K562 (cell line): ENCODE results near the gene ZNF692. TPM values are rescaled to one million over a fixed set of nuclear protein-coding genes. Genes with fewer than 3 reads are reported as not detected.

Experiments
- ATAC-seq: fragments of 200-7000 bp; cut with Tn5 transposase; 3 replicates; pipeline ENCODE4 v1.9.1; 2020; ENCODE audit warnings: moderate library complexity
- BruUV-seq: library from RNA; stranded (reverse); fragments of 400-500 nt; replicated peaks from 2 replicates; lab custom pipeline; 2021; lab: Mats Ljungman, UMichigan
- CTCF ChIA-PET: fragments of 300-600 bp; formaldehyde crosslinking; extraction: SDS; loops from one replicate; lab custom pipeline; 2021; ENCODE audit warnings: low intra/inter-chr PET ratio; lab: Yijun Ruan, JAX
- POLR2A ChIA-PET: fragments of 300-600, 350-650 bp; sonication (Branson Sonifier 250); formaldehyde crosslinking; extraction: SDS; loops from one replicate; lab custom pipeline; 2021; ENCODE audit warnings: antibody characterized with exemption, inconsistent platforms; lab: Yijun Ruan, JAX
- DNase-seq, 4 experiments: peaks; one replicate each; pipeline versions ENCODE4 v3.0.0 to v3.0.0-alpha.2; 2011 to 2018; ENCODE audit warnings: low spot score in 3 of 4, mixed read lengths in 3 of 4; ENCODE audit errors: extremely low read depth in 1 of 4
- FAIRE-seq: peaks from 2 replicates; lab custom pipeline; 2011; peaks lifted over from hg19 to GRCh38; lab: Jason Lieb, UNC
- H2AFZ ChIP-seq: 2 replicates; pipeline ENCODE4 v1.6.0; 2011; ENCODE audit warnings: low read depth, low read length, control low read depth, inconsistent platforms
- H3K27ac ChIP-seq: fragments of 200-600 bp; 3 replicates; pipeline ENCODE4 v1.8.0; 2011; ENCODE audit warnings: low read depth, mild to moderate bottlenecking, control low read depth, inconsistent platforms, low read length, moderate library complexity, mixed read lengths; ENCODE audit errors: extremely low read depth
- H3K27me3 ChIP-seq, 2 experiments: fragments of 300-600 bp in 1 of 2; 2 replicates in 1 of 2; 3 replicates in 1 of 2; pipeline versions ENCODE4 v1.6.0 to v1.8.0; 2011; ENCODE audit warnings: inconsistent platforms in 2 of 2, low read length in 2 of 2, mild to moderate bottlenecking in 1 of 2, mixed read lengths in 1 of 2, moderate library complexity in 1 of 2; ENCODE audit not compliant: control insufficient read depth in 2 of 2, insufficient read depth in 2 of 2
- H3K36me3 ChIP-seq: fragments of 300-600 bp; 3 replicates; pipeline ENCODE4 v1.8.0; 2011; ENCODE audit warnings: mild to moderate bottlenecking, low read length, inconsistent platforms; ENCODE audit not compliant: control insufficient read depth, insufficient read depth
- H3K4me1 ChIP-seq, 2 experiments: fragments of 200-600 bp in 1 of 2; replicated peaks in 1 of 2; 2 replicates in 1 of 2; 3 replicates in 1 of 2; pipeline versions ENCODE4 v1.5.1 to v1.8.0; 2011; ENCODE audit warnings: inconsistent platforms in 2 of 2, low read length in 2 of 2, mild to moderate bottlenecking in 1 of 2, mixed read lengths in 1 of 2, moderate library complexity in 1 of 2; ENCODE audit not compliant: control insufficient read depth in 2 of 2, insufficient read depth in 2 of 2
- H3K4me2 ChIP-seq: 2 replicates; pipeline ENCODE4 v1.6.1; 2011; ENCODE audit warnings: low read length, control low read depth, inconsistent platforms, mixed read lengths; ENCODE audit not compliant: insufficient read depth
- H3K4me3 ChIP-seq: fragments of 200-600 bp; sonication (generic), shearing (Covaris generic); 2 replicates; pipeline ENCODE4 v1.5.1; 2016; ENCODE audit warnings: control low read depth, inconsistent platforms
- H3K79me2 ChIP-seq: fragments of 200-600 bp; 3 replicates; pipeline ENCODE4 v1.8.0; 2011; ENCODE audit warnings: low read length, inconsistent platforms; ENCODE audit not compliant: control insufficient read depth, insufficient read depth
- H3K9ac ChIP-seq, 2 experiments: 2 replicates each; pipeline versions ENCODE4 v1.6.0 to v1.6.1; 2011; ENCODE audit warnings: low read depth in 2 of 2, low read length in 2 of 2, control low read depth in 1 of 2, inconsistent platforms in 1 of 2, mild to moderate bottlenecking in 1 of 2, mixed read lengths in 1 of 2; ENCODE audit not compliant: insufficient read depth in 1 of 2
- H3K9me1 ChIP-seq: one replicate; pipeline ENCODE4 v1.6.0; 2011; ENCODE audit warnings: inconsistent platforms, mild to moderate bottlenecking, low read length, moderate library complexity; ENCODE audit not compliant: control insufficient read depth, insufficient read depth
- H3K9me3 ChIP-seq: replicated peaks from 2 replicates; pipeline ENCODE4 v1.5.1; 2011; ENCODE audit warnings: low read depth, low read length, inconsistent platforms; ENCODE audit not compliant: control insufficient read depth, insufficient read depth
- H4K20me1 ChIP-seq: replicated peaks from 2 replicates; pipeline ENCODE4 v1.6.1; 2011; ENCODE audit warnings: low read length, inconsistent platforms, mixed read lengths; ENCODE audit not compliant: control insufficient read depth, insufficient read depth
- ERF ChIP-seq: fragments of 450-650 bp; formaldehyde crosslinking; IDR thresholded peaks from 2 replicates; pipeline ENCODE4 v1.4.0; 2020; ENCODE audit warnings: mild to moderate bottlenecking, mixed read lengths
- FOXO4 ChIP-seq: fragments of 450-650 bp; formaldehyde crosslinking; IDR thresholded peaks from 2 replicates; pipeline ENCODE4 v1.4.0; 2020; ENCODE audit warnings: mild to moderate bottlenecking, moderate library complexity
- GTF3C2 ChIP-seq: IDR thresholded peaks from 3 replicates; pipeline ENCODE4 v1.6.1; 2011; ENCODE audit warnings: borderline replicate concordance, mild to moderate bottlenecking, moderate library complexity; ENCODE audit not compliant: insufficient read length; ENCODE audit errors: extremely low read depth
- HDAC2 ChIP-seq: fragments of 450-650 bp; IDR thresholded peaks from 2 replicates; pipeline ENCODE4 v1.6.1; 2016; ENCODE audit warnings: mild to moderate bottlenecking
- POLR2A ChIP-seq: fragments of 450-650 bp; conservative IDR thresholded peaks from 2 replicates; pipeline ENCODE4 v1.6.1; 2016
- POLR2AphosphoS2 ChIP-seq: IDR thresholded peaks from 2 replicates; pipeline ENCODE4 v1.6.1; 2012; ENCODE audit warnings: low read length, improper control_type of control experiment
- POLR2B ChIP-seq: fragments of 450-650 bp; IDR thresholded peaks from 2 replicates; pipeline ENCODE4 v1.6.1; 2018; ENCODE audit warnings: low read depth; ENCODE audit not compliant: partially characterized antibody
- POLR2G ChIP-seq: fragments of 200-400 bp; formaldehyde crosslinking; IDR thresholded peaks from 2 replicates; pipeline ENCODE4 v1.6.1; 2017; ENCODE audit warnings: low read depth, mild to moderate bottlenecking, antibody characterized with exemption, low read length, moderate library complexity
- SUPT5H ChIP-seq: fragments of 450-650 bp; IDR thresholded peaks from 2 replicates; pipeline ENCODE4 v1.6.1; 2016
- ZBTB43 ChIP-seq: sonication (generic); formaldehyde crosslinking; IDR thresholded peaks from 2 replicates; pipeline ENCODE4 v1.8.0; 2023; ENCODE audit warnings: mild to moderate bottlenecking, missing genetic modification reagents
- ZNF609 ChIP-seq: sonication (generic); formaldehyde crosslinking; IDR thresholded peaks from 2 replicates; pipeline ENCODE4 v1.8.1; 2023; ENCODE audit warnings: missing genetic modification reagents, mild to moderate bottlenecking, borderline replicate concordance
- WGBS: fragments of 100-300 bp; shearing (Covaris generic); methylation state at CpG from one replicate; pipeline ENCODE4 v1.1.6; 2016; ENCODE audit warnings: low coverage, mixed read lengths; ENCODE audit not compliant: insufficient coverage; ENCODE audit errors: missing lambda C conversion rate; 5-methylcytosine and 5-hydroxymethylcytosine counted together
- in situ Hi-C: fragments of 300-500 bp; cut with MboI; formaldehyde crosslinking; loops from 4 replicates; pipeline ENCODE4 v1.15.0; 2018; ENCODE audit warnings: inconsistent platforms, mixed read lengths
- intact Hi-C: fragments of 100-400 bp; cut with micrococcal nuclease; formaldehyde crosslinking; loops from 2 replicates; pipeline ENCODE4 v1.14.2; 2022
- polyA plus RNA-seq, 8 experiments: library from polyadenylated mRNA; depleted of rRNA in 4 of 8; stranded (reverse) in 5 of 8; unstranded in 3 of 8; fragments of >200 nt; fragmentation: Nextera tagmentation in 2 of 8; fragmentation: Illumina TruSeq in 1 of 8; extraction: Ambion mirVana in 2 of 8; extraction: Trizol in 1 of 8; gene quantifications; 2 replicates each; pipeline versions ENCODE4 v1.2.1 to v1.2.3, GENCODE V29; 2011 to 2014; ENCODE audit warnings: inconsistent platforms in 1 of 8, missing spikeins in 1 of 8
- total RNA-seq, 7 experiments: library from RNA; depleted of rRNA in 6 of 7; stranded (reverse); fragments of >200 nt in 6 of 7; fragmentation: Illumina TruSeq in 2 of 7; extraction: Trizol in 2 of 7; gene quantifications; 2 replicates each; pipeline versions ENCODE4 v1.2.1 to v1.2.3, GENCODE V29; 2011 to 2021; ENCODE audit warnings: low replicate concordance in 1 of 7

Gene ZNF692
- total and polyA plus RNA-seq, 9 of the 15 experiments (the other 6 are each of a cell fraction or from before 2014, with no cell fraction given): 8.4 to 143 (median 55.9) TPM

GRCh38 chr1:248850124-248850523 is 8.8 kb downstream of the ZNF692 start:
- Histone ChIP-seq H3K4me2 (no peak overlapping the region), H3K9ac (peak overlapping the region in 1 of 2 experiments; percentile 31; a peak in 2 of 4 replicates), H3K9me1 (peaks cover 3% of the 10 kb centered on the region), H3K9me3 (no peaks in the 10 kb centered on the region), H4K20me1 (peaks cover 4% of the 10 kb centered on the region; the same call in 1 of the 2 replicates), H3K4me3 (no peak overlapping the region), H2AFZ (no peak overlapping the region), H3K4me1 (peaks cover 13 to 26% of the 10 kb centered on the region in 2 experiments; a peak in 4 of 5 replicates), H3K27ac (no peak overlapping the region), H3K79me2 (peaks cover 24% of the 10 kb centered on the region), H3K27me3 (no peaks in the 10 kb centered on the region), H3K36me3 (peaks cover 99% of the 10 kb centered on the region)
- in situ Hi-C loops (no loop called here), intact Hi-C loops (no loop called here)
- 100% methylated on average over 7 of the region's 9 CpGs for WGBS
- DNase-seq (no peak), ATAC-seq (peak; percentile 26), FAIRE-seq (no peak)
- CTCF ChIA-PET: no interaction called here
- POLR2A ChIA-PET: interaction anchor here (0.8 to 2.5 kb wide), 3 partner anchors 9 to 67 kb away, joined by 3 to 14 read pairs (median 9); partner anchors contain the start of genes ZNF672 and ZNF692
- BruUV-seq: TSS peak; percentile 31
- TF ChIP-seq POLR2A: peak; percentile 63
- TF ChIP-seq SUPT5H: peak; percentile 60; the same call in 1 of the 2 replicates
- TF ChIP-seq POLR2AphosphoS2: peak; percentile 50; the same call in 1 of the 2 replicates
- no peak for TF ChIP-seq FOXO4
- peak; percentile 34 for TF ChIP-seq POLR2B
- TF ChIP-seq POLR2G: peak; percentile 69
- TF ChIP-seq ZNF609 (CRISPR knock-in tag): no peak
- TF ChIP-seq ERF (CRISPR knock-in tag): no peak
- TF ChIP-seq HDAC2: no peak
- TF ChIP-seq GTF3C2: no peak
- no peak for TF ChIP-seq ZBTB43
